ENCODE results near the gene FAIM2.
A peak's percentile ranks its signal among the peaks of the same experiment; 100 is the strongest.
"Not testable (repeated sequence)": the region's sequence is repeated elsewhere in the genome, so short reads cannot be mapped to it uniquely, and the experiment has no call there.

The FAIM2 gene

GRCh38 chr12:49867570-49868341, 35.9 kb downstream of the FAIM2 start:
- peak overlapping the region; percentile 92 for H3K27ac ChIP-seq
- no peak for TF ChIP-seq CTCF (conservative IDR thresholded peaks at IDR 0.05)

- TF ChIP-seq CTCF (conservative IDR thresholded peaks at IDR 0.05): peak; percentile 98
- H3K27ac ChIP-seq: peak overlapping the region; percentile 92
Observed at GRCh38 chr12:49866859-49867569, 36.7 kb downstream of the FAIM2 start.

- TF ChIP-seq CTCF (conservative IDR thresholded peaks at IDR 0.05): no peak
Observed at GRCh38 chr12:49865782-49866135, 37.9 kb downstream of the FAIM2 start.

GRCh38 chr12:49865109-49865781, 38.5 kb downstream of the FAIM2 start:
- H3K27ac ChIP-seq: no peak overlapping the region
- no peak for TF ChIP-seq CTCF (conservative IDR thresholded peaks at IDR 0.05)

More at GRCh38 chr12:49865782-49866135, 37.9 kb downstream of the FAIM2 start:
- no peak overlapping the region for H3K27ac ChIP-seq

GRCh38 chr12:49864798-49865090, 39.0 kb downstream of the FAIM2 start:
- TF ChIP-seq CTCF (conservative IDR thresholded peaks at IDR 0.05): no peak
- no peak overlapping the region for H3K27ac ChIP-seq

GRCh38 chr12:49863946-49864797, 39.5 kb downstream of the FAIM2 start:
- H3K27ac ChIP-seq: peak overlapping the region; percentile 24; the same call in 1 of the 2 replicates
- no peak for TF ChIP-seq CTCF (conservative IDR thresholded peaks at IDR 0.05)

- H3K27ac ChIP-seq: not testable (repeated sequence)
Observed at GRCh38 chr12:49860921-49861320, 42.8 kb downstream of the FAIM2 start.

- not testable (repeated sequence) for H3K27ac ChIP-seq
Observed at GRCh38 chr12:49855890-49856289, 47.8 kb downstream of the FAIM2 start.
